Activated CD8-positive, alpha-beta T cell treated with anti-CD3 and anti-CD28 coated beads for 36 hours (primary cell): Measurements from ENCODE around the gene GRK5. TPM values are rescaled to one million over a fixed set of nuclear protein-coding genes. Genes with fewer than 3 reads are reported as not detected.

Source experiments
- ATAC-seq: fragments of 200-7000 bp; cut with Tn5 transposase; one replicate; pipeline ENCODE4 v1.10.0; 2021; ENCODE audit warnings: mild to moderate bottlenecking, moderate library complexity
- CTCF ChIA-PET: fragments of 350-600 bp; sonication (Branson Sonifier 250); formaldehyde crosslinking; loops from one replicate; lab custom pipeline; 2021; ENCODE audit warnings: antibody characterized with exemption; lab: Charles Lee
- POLR2A ChIA-PET: fragments of 350-600 bp; sonication (Branson Sonifier 250); formaldehyde crosslinking; loops from one replicate; lab custom pipeline; 2021; ENCODE audit warnings: antibody characterized with exemption; lab: Charles Lee
- DNase-seq: peaks from one replicate; pipeline ENCODE4 v3.0.0-alpha.2; 2020
- H3K27ac Mint-ChIP-seq: one replicate; pipeline ENCODE4 v1.8.0; 2021; ENCODE audit warnings: mild to moderate bottlenecking, mixed read lengths
- H3K27me3 Mint-ChIP-seq: one replicate; pipeline ENCODE4 v1.8.0; 2021; ENCODE audit warnings: mixed read lengths
- H3K36me3 Mint-ChIP-seq: one replicate; pipeline ENCODE4 v1.8.0; 2021; ENCODE audit warnings: low read depth, mixed read lengths
- H3K4me1 Mint-ChIP-seq: one replicate; pipeline ENCODE4 v1.8.0; 2021; ENCODE audit warnings: low read depth, mixed read lengths
- H3K4me3 Mint-ChIP-seq: one replicate; pipeline ENCODE4 v1.8.0; 2021; ENCODE audit warnings: mild to moderate bottlenecking, moderate library complexity, mixed read lengths
- H3K9me3 Mint-ChIP-seq: one replicate; pipeline ENCODE4 v1.8.0; 2021; ENCODE audit warnings: mixed read lengths
- CTCF ChIP-seq: fragments of 200-600 bp; IDR thresholded peaks from one replicate; pipeline ENCODE4 v1.8.0; 2022; ENCODE audit warnings: antibody characterized with exemption, mild to moderate bottlenecking
- intact Hi-C: fragments of 100-400 bp; cut with micrococcal nuclease; formaldehyde crosslinking; loops from one replicate; pipeline ENCODE4 v1.10.0; 2022
- microRNA-seq: library from miRNA; unstranded; fragments of <30 nt; microRNA quantifications from one replicate; pipeline ENCODE4 v1.2.0, GENCODE V29; 2022; ENCODE audit warnings: borderline microRNAs expressed, borderline replicate concordance
- total RNA-seq, 2 experiments: library from RNA; stranded (reverse); gene quantifications; one replicate each; pipeline ENCODE4 v1.2.3, GENCODE V29; 2021

Gene GRK5
- total RNA-seq, 2 experiments from 2014 or later = 14.8 to 15.6 TPM

DNA sequence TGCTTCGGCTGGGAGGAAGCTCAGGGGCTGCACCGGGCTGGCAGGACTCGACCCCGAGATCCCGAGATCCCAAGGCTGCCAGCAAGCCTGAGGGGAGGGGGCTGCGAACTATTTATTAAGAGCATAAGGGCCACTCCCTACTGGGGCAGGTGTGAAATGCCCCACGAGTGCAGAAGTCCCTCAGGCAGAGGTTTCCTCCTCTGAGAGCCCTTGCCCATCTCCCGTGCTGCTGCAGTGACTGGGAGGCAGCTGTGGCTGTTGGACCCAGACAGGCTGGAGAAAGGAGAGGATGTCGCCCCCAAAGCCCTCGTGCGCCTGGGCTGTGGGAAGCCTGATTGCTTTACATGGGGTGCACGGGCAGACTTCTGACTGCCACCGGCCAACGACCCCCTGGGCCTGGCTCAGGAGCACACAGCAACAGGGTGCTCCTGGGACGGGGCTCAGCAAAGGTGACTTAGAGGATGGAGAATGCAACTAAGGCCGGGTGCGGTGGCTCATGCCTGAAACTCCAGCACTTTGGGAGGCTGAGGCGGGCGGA is 295.3 kb downstream of the GRK5 start:
- no peak for DNase-seq
- peaks cover 93% of the 10 kb centered on the region for H3K4me1 Mint-ChIP-seq
- H3K4me3 Mint-ChIP-seq = peak overlapping the region; percentile 60
- no peak for TF ChIP-seq CTCF
- ChIA-PET POLR2A (interaction anchor here (0.7 to 6.3 kb wide), 8 partner anchors 9 to 342 kb away, joined by 3 to 58 read pairs (median 4); partner anchors contain the start of gene RGS10), CTCF (interaction anchor here (0.6 to 1.4 kb wide), 7 partner anchors 13 to 296 kb away, joined by 3 to 4 read pairs (median 4); partner anchors contain the start of gene RGS10)
- H3K36me3 Mint-ChIP-seq = peaks cover 85% of the 10 kb centered on the region
- H3K27me3 Mint-ChIP-seq = no peaks in the 10 kb centered on the region
- peak; percentile 2 for ATAC-seq
- no peaks in the 10 kb centered on the region for H3K9me3 Mint-ChIP-seq
- intact Hi-C loops = loop anchor here (5.0 kb wide), 1 partner anchor 35 kb away; no protein-coding TSS in a partner anchor
- H3K27ac Mint-ChIP-seq = peak overlapping the region; percentile 98

DNA sequence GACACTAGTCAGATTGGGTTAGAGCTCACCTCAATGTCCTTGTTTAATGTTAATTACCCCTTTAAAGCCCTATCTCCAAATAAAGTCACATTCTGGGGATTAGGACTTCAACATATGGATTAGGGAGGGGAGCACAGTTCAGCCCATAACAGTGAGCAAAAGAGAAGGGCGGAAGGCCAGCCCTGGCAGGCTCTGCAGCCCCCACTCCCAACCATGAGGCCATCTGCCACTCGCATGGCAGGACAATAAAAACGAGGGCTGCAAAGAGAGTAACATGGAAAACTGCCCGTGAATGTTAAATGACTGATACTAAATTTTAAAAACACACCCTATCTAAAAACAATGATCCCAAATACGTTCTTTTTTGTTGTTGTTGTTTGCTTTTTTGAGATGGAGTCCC is 296.4 kb downstream of the GRK5 start:
- intact Hi-C loops = loop anchor here (5.0 kb wide), 1 partner anchor 33 kb away; no protein-coding TSS in a partner anchor
- ChIA-PET CTCF (no interaction called here), POLR2A (interaction anchor here (0.8 to 6.3 kb wide), 3 partner anchors 8 to 27 kb away, joined by 3 to 58 read pairs (median 4); no protein-coding TSS in a partner anchor)
- ATAC-seq (no peak), DNase-seq (no peak)
- Mint-ChIP-seq H3K27ac (peak overlapping the region; percentile 98), H3K4me3 (no peak overlapping the region), H3K9me3 (no peaks in the 10 kb centered on the region), H3K4me1 (peaks cover 90% of the 10 kb centered on the region), H3K27me3 (no peaks in the 10 kb centered on the region), H3K36me3 (peaks cover 86% of the 10 kb centered on the region)
- TF ChIP-seq CTCF = no peak

DNA sequence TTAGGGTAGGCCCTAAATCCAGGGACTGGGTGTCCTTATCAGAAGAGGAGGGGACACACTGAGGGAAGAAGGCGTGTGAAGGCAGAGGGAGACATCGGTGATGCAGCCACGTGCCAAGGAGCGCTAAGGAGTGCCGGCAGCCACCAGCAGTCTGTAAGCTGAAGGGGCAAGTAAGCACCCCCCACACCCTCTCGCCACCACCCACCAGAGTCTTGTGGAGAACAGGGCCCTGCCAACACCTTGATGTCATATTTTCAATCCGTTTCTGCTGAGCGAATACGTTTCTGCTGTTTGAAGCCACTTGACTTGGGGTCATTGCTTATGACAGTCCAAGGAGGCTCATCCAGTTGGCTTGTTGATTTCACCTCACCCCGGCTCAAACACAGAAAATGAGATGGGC is 297.3 kb downstream of the GRK5 start:
- Mint-ChIP-seq H3K27ac (peak overlapping the region; percentile 82), H3K9me3 (no peaks in the 10 kb centered on the region), H3K4me3 (peak overlapping the region; percentile 15), H3K36me3 (peaks cover 82% of the 10 kb centered on the region), H3K27me3 (no peaks in the 10 kb centered on the region), H3K4me1 (peaks cover 82% of the 10 kb centered on the region)
- DNase-seq = no peak
- TF ChIP-seq CTCF = no peak
- ChIA-PET CTCF (interaction anchor here (0.9 to 1.1 kb wide), 2 partner anchors 15 to 298 kb away, joined by 3 to 5 read pairs; no protein-coding TSS in a partner anchor), POLR2A (interaction anchor here (6.3 kb wide), 1 partner anchor 11 kb away, joined by 58 read pairs; no protein-coding TSS in a partner anchor)
- ATAC-seq = no peak
- intact Hi-C loops = loop anchor here (5.0 kb wide), 1 partner anchor 33 kb away; no protein-coding TSS in a partner anchor

DNA sequence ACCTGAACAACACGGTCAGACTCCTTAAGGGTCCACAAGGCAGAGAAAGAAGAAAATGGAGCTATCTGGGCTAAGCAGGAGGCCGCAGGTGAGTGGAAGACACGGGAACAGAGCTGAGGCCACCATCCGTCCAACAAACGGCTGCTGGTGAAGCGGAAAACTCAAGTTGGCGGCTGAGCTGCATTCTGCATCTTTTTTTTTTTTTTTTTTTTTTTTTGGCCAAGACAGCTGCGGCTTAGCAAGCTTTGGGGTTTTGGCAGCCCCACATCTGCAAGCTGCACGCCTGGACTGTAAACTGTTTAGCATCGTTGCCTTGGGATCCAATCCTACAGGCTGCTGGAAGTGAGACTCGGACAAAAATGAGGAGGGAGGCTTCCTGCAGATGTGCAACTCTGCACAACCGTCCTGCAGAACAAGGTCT is 297.8 kb downstream of the GRK5 start:
- Mint-ChIP-seq H3K9me3 (no peaks in the 10 kb centered on the region), H3K4me3 (peak overlapping the region; percentile 48), H3K27me3 (no peaks in the 10 kb centered on the region), H3K4me1 (peaks cover 79% of the 10 kb centered on the region), H3K27ac (peak overlapping the region; percentile 82), H3K36me3 (peaks cover 80% of the 10 kb centered on the region)
- no peak for DNase-seq
- no peak for ATAC-seq
- intact Hi-C loops = no loop called here
- ChIA-PET POLR2A (interaction anchor here (0.9 to 6.3 kb wide), 3 partner anchors 10 to 33 kb away, joined by 3 to 58 read pairs (median 4); no protein-coding TSS in a partner anchor), CTCF (interaction anchor here (0.9 to 1.1 kb wide), 2 partner anchors 15 to 299 kb away, joined by 3 to 5 read pairs; no protein-coding TSS in a partner anchor)
- no peak for TF ChIP-seq CTCF

Small RNA genes within 50 kb of the gene (microRNA-seq; reads per million reads assigned to microRNA genes)
- not detected for gene MIR4681

Other genes starting within 250 kb of the GRK5 start
- under 1 TPM in 1 of 2 experiments, not detected in 1; 0.20 TPM for gene NANOS1, start 177.9 kb upstream of the GRK5 start, total RNA-seq
- gene EIF3A, start 126.8 kb upstream of the GRK5 start, total RNA-seq = 100 to 1,000 TPM; 127 to 131 TPM
- 10 to 100 TPM; 16.9 to 18.6 TPM for gene DENND10, start 103.5 kb upstream of the GRK5 start, total RNA-seq
- gene SFXN4, start 41.9 kb upstream of the GRK5 start, total RNA-seq = 10 to 100 TPM; 45.9 to 50.3 TPM
- gene PRDX3, start 28.8 kb upstream of the GRK5 start, total RNA-seq = 100 to 1,000 TPM; 198 to 203 TPM